Neural cell (in vitro differentiated cells): ENCODE measurements around the gene OSBP2. TPM values are rescaled to one million over a fixed set of nuclear protein-coding genes. Genes with fewer than 3 reads are reported as not detected.
A peak's percentile ranks its signal among the peaks of the same experiment; 100 is the strongest.

Source experiments
- H2AFZ ChIP-seq: fragments of 200-600, 300-800 bp; sonication (generic), shearing (Covaris generic); 2 replicates; pipeline ENCODE4 v1.6.0; 2014; ENCODE audit warnings: low read depth, mild to moderate bottlenecking, antibody characterized with exemption, low read length, moderate library complexity
- H3F3A ChIP-seq: fragments of 200-600 bp; shearing (Covaris generic); 2 replicates; pipeline ENCODE4 v1.6.1; 2016; ENCODE audit warnings: mild to moderate bottlenecking, moderate library complexity, mixed read lengths, antibody characterized with exemption, low read length; ENCODE audit not compliant: insufficient read depth, poor library complexity, severe bottlenecking
- H3K27ac ChIP-seq: fragments of 200-600, 300-800 bp; sonication (generic), shearing (Covaris generic); 2 replicates; pipeline ENCODE4 v1.5.1; 2014; ENCODE audit warnings: mild to moderate bottlenecking, low read length, moderate library complexity
- H3K27me3 ChIP-seq: fragments of 300-800, 200-600 bp; sonication (generic), shearing (Covaris generic); 2 replicates; pipeline ENCODE4 v1.6.0; 2014; ENCODE audit warnings: mild to moderate bottlenecking, low read depth, low read length, moderate library complexity; ENCODE audit not compliant: insufficient read depth
- H3K36me3 ChIP-seq: fragments of 300-800, 200-600 bp; sonication (generic), shearing (Covaris generic); 2 replicates; pipeline ENCODE4 v1.5.1; 2014; ENCODE audit warnings: mild to moderate bottlenecking, antibody characterized with exemption, low read length, moderate library complexity; ENCODE audit not compliant: insufficient read depth
- H3K4me2 ChIP-seq: fragments of 300-800, 200-600 bp; sonication (generic), shearing (Covaris generic); 2 replicates; pipeline ENCODE4 v1.6.0; 2014; ENCODE audit warnings: mild to moderate bottlenecking, low read length
- H3K4me3 ChIP-seq: fragments of 300-800, 200-600 bp; sonication (generic), shearing (Covaris generic); 2 replicates; pipeline ENCODE4 v1.5.1; 2014; ENCODE audit warnings: mild to moderate bottlenecking, low read length, moderate library complexity
- H3K79me2 ChIP-seq: fragments of 200-600 bp; shearing (Covaris generic); replicated peaks from 2 replicates; pipeline ENCODE4 v1.6.0; 2014; ENCODE audit warnings: mild to moderate bottlenecking, low read length, moderate library complexity; ENCODE audit not compliant: insufficient read depth
- H3K9ac ChIP-seq: fragments of 300-800, 200-600 bp; sonication (generic), shearing (Covaris generic); 2 replicates; pipeline ENCODE4 v1.6.1; 2016; ENCODE audit warnings: mild to moderate bottlenecking, low read length, mixed read lengths
- H3K9me2 ChIP-seq: fragments of 200-600 bp; shearing (Covaris generic); 2 replicates; pipeline ENCODE4 v1.6.1; 2016; ENCODE audit warnings: mild to moderate bottlenecking, low read length, mixed read lengths; ENCODE audit not compliant: insufficient read depth
- H3K9me3 ChIP-seq: fragments of 200-600, 300-800 bp; sonication (generic), shearing (Covaris generic); 2 replicates; pipeline ENCODE4 v1.6.1; 2016; ENCODE audit warnings: mild to moderate bottlenecking, mixed run types, low read length, moderate library complexity, mixed read lengths
- H4K20me1 ChIP-seq: fragments of 200-600 bp; shearing (Covaris generic); 2 replicates; pipeline ENCODE4 v1.6.1; 2016; ENCODE audit warnings: mild to moderate bottlenecking, mixed run types; ENCODE audit not compliant: insufficient read depth
- CTCF ChIP-seq: fragments of 450-650 bp; IDR thresholded peaks from 2 replicates; pipeline ENCODE4 v1.5.1; 2014; ENCODE audit warnings: antibody characterized with exemption, mild to moderate bottlenecking, moderate library complexity; ENCODE audit not compliant: poor library complexity, severe bottlenecking
- EP300 ChIP-seq: fragments of 450-650 bp; conservative IDR thresholded peaks from 2 replicates; pipeline ENCODE4 v1.6.1; 2014; ENCODE audit warnings: antibody characterized with exemption, mild to moderate bottlenecking, moderate library complexity; ENCODE audit not compliant: poor library complexity, severe bottlenecking
- EZH2 ChIP-seq: fragments of 200-600, 300-800 bp; shearing (Covaris generic), sonication (generic); IDR thresholded peaks from 2 replicates; pipeline ENCODE4 v1.6.1; 2014; ENCODE audit warnings: antibody characterized with exemption, low read length, borderline replicate concordance, mild to moderate bottlenecking; ENCODE audit not compliant: insufficient read depth, poor library complexity, severe bottlenecking
- MXI1 ChIP-seq: fragments of 450-650 bp; conservative IDR thresholded peaks from 2 replicates; pipeline ENCODE4 v1.6.1; 2014; ENCODE audit warnings: antibody characterized with exemption, mild to moderate bottlenecking; ENCODE audit not compliant: poor library complexity, severe bottlenecking
- POLR2AphosphoS5 ChIP-seq: IDR thresholded peaks from 2 replicates; pipeline ENCODE4 v1.6.1; 2012
- RAD21 ChIP-seq: fragments of 450-650 bp; conservative IDR thresholded peaks from 2 replicates; pipeline ENCODE4 v1.6.1; 2014; ENCODE audit warnings: antibody characterized with exemption, mild to moderate bottlenecking, moderate library complexity
- REST ChIP-seq: IDR thresholded peaks from 2 replicates; pipeline ENCODE4 v1.6.1; 2012; ENCODE audit warnings: borderline replicate concordance
- SMC3 ChIP-seq: fragments of 450-650 bp; conservative IDR thresholded peaks from 2 replicates; pipeline ENCODE4 v1.6.1; 2014; ENCODE audit warnings: antibody characterized with exemption, mild to moderate bottlenecking, moderate library complexity; ENCODE audit not compliant: poor library complexity
- TAF1 ChIP-seq: IDR thresholded peaks from 2 replicates; pipeline ENCODE4 v1.6.1; 2012; ENCODE audit warnings: low read depth
- polyA minus RNA-seq: library from RNA; depleted of rRNA, polyadenylated mRNA; stranded (reverse); fragments of >200 nt; gene quantifications from 2 replicates; pipeline ENCODE4 v1.2.3, GENCODE V29; 2014
- polyA plus RNA-seq: library from polyadenylated mRNA; depleted of rRNA; stranded (reverse); fragments of >200 nt; gene quantifications from 2 replicates; pipeline ENCODE4 v1.2.3, GENCODE V29; 2014

OSBP2 gene
- 8.7 and 10.2 TPM in 2 replicates for polyA plus RNA-seq
- polyA minus RNA-seq = 15.8 and 24.4 TPM in 2 replicates

- no peak for TF ChIP-seq EP300
- TF ChIP-seq SMC3 = peak; percentile 46
- peak; percentile 64 for TF ChIP-seq TAF1
- TF ChIP-seq RAD21 = peak; percentile 43
- no peak for TF ChIP-seq REST
- peak; percentile 32 for TF ChIP-seq POLR2AphosphoS5
- peak; percentile 17 for TF ChIP-seq MXI1
- TF ChIP-seq EZH2 = no peak
- TF ChIP-seq CTCF = peak; percentile 31
- peak within 1 kb of the TSS; percentile 83 for H3K9ac ChIP-seq
- H3K79me2 ChIP-seq = no peaks in the 10 kb centered on the region
- peak within 1 kb of the TSS; percentile 74 for H3K27ac ChIP-seq
- no peaks in the 10 kb centered on the region for H3K9me2 ChIP-seq
- H3K27me3 ChIP-seq = no peaks in the 10 kb centered on the region
- peak within 1 kb of the TSS; percentile 80 for H2AFZ ChIP-seq
- H3K4me3 ChIP-seq = peak within 1 kb of the TSS; percentile 95
- no peaks in the 10 kb centered on the region for H3F3A ChIP-seq
- H3K4me2 ChIP-seq = peak within 1 kb of the TSS; percentile 82
- H4K20me1 ChIP-seq = no peaks in the 10 kb centered on the region
- H3K36me3 ChIP-seq = no peaks in the 10 kb centered on the region
- H3K9me3 ChIP-seq = no peaks in the 10 kb centered on the region
Observed at GRCh38 chr22:30694640-30695350, at the start of gene OSBP2. TSS of gene OSBP2 (plus strand) at chr22:30694874. CDS start at chr22:30694910, 36 bp downstream.

- no peak overlapping the region for H2AFZ ChIP-seq
- TF ChIP-seq EP300 = no peak
- no peak for TF ChIP-seq POLR2AphosphoS5
- TF ChIP-seq REST = no peak
- TF ChIP-seq RAD21 = no peak
- TF ChIP-seq TAF1 = no peak
- no peak for TF ChIP-seq CTCF
- TF ChIP-seq EZH2 = no peak
- no peak for TF ChIP-seq MXI1
- no peak for TF ChIP-seq SMC3
- no peak overlapping the region for H3K27ac ChIP-seq
- H3K4me2 ChIP-seq = no peak overlapping the region
- no peaks in the 10 kb centered on the region for H3K27me3 ChIP-seq
- no peaks in the 10 kb centered on the region for H3K9me3 ChIP-seq
- H4K20me1 ChIP-seq = no peaks in the 10 kb centered on the region
- no peaks in the 10 kb centered on the region for H3F3A ChIP-seq
- H3K9ac ChIP-seq = no peak overlapping the region
- H3K9me2 ChIP-seq = no peaks in the 10 kb centered on the region
- H3K4me3 ChIP-seq = no peak overlapping the region
- no peaks in the 10 kb centered on the region for H3K36me3 ChIP-seq
- no peaks in the 10 kb centered on the region for H3K79me2 ChIP-seq
Observed at GRCh38 chr22:30646518-30647160, 48.0 kb upstream of the OSBP2 start.
